Kidney epithelial cell (primary cell): ENCODE results near the gene CLTA. TPM values are rescaled to one million over a fixed set of nuclear protein-coding genes. Genes with fewer than 3 reads are reported as not detected.
"Not testable (repeated sequence)": the region's sequence is repeated elsewhere in the genome, so short reads cannot be mapped to it uniquely, and the experiment has no call there.

ENCODE experiments used
- DNase-seq: peaks from one replicate; pipeline ENCODE4 v3.0.0-alpha.2; 2010; ENCODE audit warnings: low read depth
- H3K27me3 ChIP-seq: 2 replicates; pipeline ENCODE4 v1.6.0; 2011; ENCODE audit warnings: low read length; ENCODE audit not compliant: control insufficient read depth, insufficient read depth
- H3K36me3 ChIP-seq: 2 replicates; pipeline ENCODE4 v1.5.1; 2011; ENCODE audit warnings: low read length; ENCODE audit not compliant: control insufficient read depth, insufficient read depth
- H3K4me3 ChIP-seq: 2 replicates; pipeline ENCODE4 v1.5.1; 2011; ENCODE audit warnings: low read depth, mild to moderate bottlenecking, control low read depth, low read length
- CTCF ChIP-seq: IDR thresholded peaks from 2 replicates; pipeline ENCODE4 v1.5.1; 2011; ENCODE audit warnings: mild to moderate bottlenecking, moderate library complexity, low read length, control low read depth, inconsistent platforms; ENCODE audit not compliant: insufficient read depth, poor library complexity, severe bottlenecking
- total RNA-seq: library from RNA; depleted of rRNA; stranded (reverse); fragments of >200 nt; gene quantifications from 2 replicates; pipeline ENCODE4 v1.2.3, GENCODE V29; 2015

CLTA gene
- total RNA-seq, 1 donor from 2014 or later: 576 TPM

- H3K36me3 ChIP-seq: peaks cover 7% of the 10 kb centered on the region
- no peak overlapping the region for H3K4me3 ChIP-seq
- DNase-seq: no peak
- TF ChIP-seq CTCF: no peak
- H3K27me3 ChIP-seq: no peaks in the 10 kb centered on the region
Measured at GRCh38 chr9:36218411-36218901, 27.7 kb downstream of the CLTA start.

- TF ChIP-seq CTCF: no peak
- peaks cover 7% of the 10 kb centered on the region for H3K36me3 ChIP-seq
- H3K4me3 ChIP-seq: no peak overlapping the region
- DNase-seq: no peak
- no peaks in the 10 kb centered on the region for H3K27me3 ChIP-seq
Measured at GRCh38 chr9:36221667-36222066, 30.9 kb downstream of the CLTA start.

GRCh38 chr9:36222449-36222848 lies 31.7 kb downstream of the CLTA start:
- no peaks in the 10 kb centered on the region for H3K27me3 ChIP-seq
- no peak for DNase-seq
- H3K36me3 ChIP-seq: peaks cover 7% of the 10 kb centered on the region
- H3K4me3 ChIP-seq: no peak overlapping the region
- TF ChIP-seq CTCF: no peak

GRCh38 chr9:36237230-36237629 lies 46.5 kb downstream of the CLTA start:
- no peaks in the 10 kb centered on the region for H3K27me3 ChIP-seq
- no peak overlapping the region for H3K4me3 ChIP-seq
- H3K36me3 ChIP-seq: peaks cover 1% of the 10 kb centered on the region
- DNase-seq: no peak
- TF ChIP-seq CTCF: no peak

- not testable (repeated sequence) for H3K27me3 ChIP-seq, DNase-seq, H3K4me3 ChIP-seq, H3K36me3 ChIP-seq
Measured at GRCh38 chr9:36239205-36239604, 48.5 kb downstream of the CLTA start.

- not testable (repeated sequence) for H3K36me3 ChIP-seq, H3K4me3 ChIP-seq, H3K27me3 ChIP-seq, DNase-seq
Measured at GRCh38 chr9:36239675-36240074, 49.0 kb downstream of the CLTA start.

GRCh38 chr9:36245906-36246305 lies 55.2 kb downstream of the CLTA start:
- Histone ChIP-seq H3K27me3 (no peaks in the 10 kb centered on the region), H3K36me3 (no peaks in the 10 kb centered on the region), H3K4me3 (no peak overlapping the region)
- no peak for DNase-seq
- no peak for TF ChIP-seq CTCF
